ENCODE measurements around the gene KCNJ1. TPM values are rescaled to one million over a fixed set of nuclear protein-coding genes. Genes with fewer than 3 reads are reported as not detected.

The KCNJ1 gene
- total and polyA plus RNA-seq, 2 experiments from 2014 or later, result not detected

DNA sequence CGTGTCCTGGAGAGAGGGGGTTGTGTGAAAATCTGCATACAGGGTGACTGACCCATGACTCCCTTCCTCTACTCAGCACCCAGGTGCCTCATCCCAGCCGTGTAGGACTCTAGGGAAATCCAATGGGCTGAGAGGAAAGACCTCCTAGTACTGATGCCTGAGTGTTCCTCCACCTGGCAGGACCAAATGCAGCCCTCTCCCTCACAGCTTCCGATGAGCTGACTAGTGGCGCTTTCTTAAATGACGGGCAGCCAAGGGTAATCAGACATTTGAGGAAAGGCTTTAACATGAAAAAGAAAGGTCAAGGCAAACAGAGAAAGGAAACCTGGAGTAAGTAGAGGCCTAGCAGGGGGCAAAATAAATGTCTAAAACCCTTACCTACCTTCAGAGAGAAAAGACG lies 5.0 kb upstream of the KCNJ1 start:
- no peak for TF ChIP-seq CTCF (IDR thresholded peaks at IDR 0.05; ENCODE audit: low read depth, low read length)
- DNase-seq (ENCODE audit: low read depth in 1 of 2, low spot score in 1 of 2), result no peak
- Histone ChIP-seq H3K4me1 (ENCODE audit: low read depth) (no peaks in the 10 kb centered on the region), H3K36me3 (no peaks in the 10 kb centered on the region), H3K27me3 (peaks cover 10% of the 10 kb centered on the region), H3K9me3 (ENCODE audit: low read depth) (no peaks in the 10 kb centered on the region), H3K27ac (no peak overlapping the region), H3K4me3 (no peak overlapping the region)

DNA sequence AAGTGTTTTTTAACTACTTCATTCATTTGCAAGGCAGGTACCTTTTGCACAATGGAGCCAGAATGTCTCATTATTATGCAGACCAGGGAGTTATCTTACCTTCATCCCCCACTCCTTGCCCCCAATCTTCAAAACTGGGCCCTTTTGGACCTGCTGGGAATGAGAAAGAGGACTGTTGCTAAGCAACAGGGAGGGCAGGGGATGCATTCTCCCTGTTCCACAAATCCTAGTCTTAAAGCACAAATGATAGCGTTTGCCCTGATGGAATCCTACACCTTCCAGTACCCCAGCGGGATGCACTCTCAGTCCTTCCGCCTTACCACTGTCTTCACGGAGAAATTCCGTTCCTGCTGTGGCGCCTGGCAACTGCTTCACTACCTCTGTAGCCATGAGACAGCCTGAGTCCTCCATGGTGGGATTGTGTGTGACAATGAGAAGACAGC lies 4.1 kb upstream of the KCNJ1 start:
- H3K27me3 ChIP-seq, result peaks cover 10% of the 10 kb centered on the region
- H3K9me3 ChIP-seq (ENCODE audit: low read depth), result no peaks in the 10 kb centered on the region
- no peak for TF ChIP-seq CTCF (IDR thresholded peaks at IDR 0.05; ENCODE audit: low read depth, low read length)
- H3K4me1 ChIP-seq (ENCODE audit: low read depth), result no peaks in the 10 kb centered on the region
- H3K27ac ChIP-seq, result no peak overlapping the region
- no peak for DNase-seq (ENCODE audit: low read depth in 1 of 2, low spot score in 1 of 2)
- H3K4me3 ChIP-seq, result no peak overlapping the region
- H3K36me3 ChIP-seq, result no peaks in the 10 kb centered on the region

DNA sequence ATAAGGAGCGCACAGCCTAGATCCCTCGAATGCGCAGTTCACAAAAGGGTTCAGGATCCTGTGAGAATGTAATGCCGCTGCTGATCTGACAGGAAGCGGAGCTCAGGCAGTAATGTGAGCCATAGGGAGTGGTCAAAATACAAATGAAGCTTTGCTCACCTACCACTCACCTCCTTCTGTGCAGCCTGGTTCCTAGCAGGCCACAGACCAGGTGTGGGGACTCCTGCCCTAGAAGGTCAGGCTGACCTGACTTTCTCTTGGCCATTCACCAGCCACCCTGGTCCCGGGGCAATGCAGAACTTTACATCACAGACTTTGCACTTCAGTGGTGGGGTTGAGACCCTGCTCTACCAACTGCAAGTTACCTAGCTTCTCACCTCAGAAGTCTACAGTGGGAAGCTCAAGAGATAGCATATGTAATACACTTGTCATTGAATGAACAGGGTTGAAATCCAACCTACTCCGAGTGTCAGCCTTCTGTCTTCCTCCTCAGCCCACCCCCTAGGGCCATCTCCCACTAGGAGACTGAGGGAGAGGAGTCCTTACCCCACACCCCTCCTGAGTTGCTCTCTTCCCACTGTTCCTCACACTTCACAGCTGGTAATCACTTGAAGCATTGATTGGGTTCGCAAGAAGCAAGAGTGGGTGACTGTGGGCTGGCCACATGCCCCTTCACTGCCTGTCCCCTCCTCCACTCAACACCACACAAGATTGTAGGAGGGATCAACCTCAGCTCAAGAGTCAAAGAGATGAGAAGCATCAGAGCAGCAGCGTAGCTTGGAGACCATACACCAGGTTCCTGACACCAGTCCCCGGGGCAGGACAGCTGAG lies 2.0 kb upstream of the KCNJ1 start:
- Histone ChIP-seq H3K27ac (no peak overlapping the region), H3K9me3 (ENCODE audit: low read depth) (no peaks in the 10 kb centered on the region), H3K36me3 (no peaks in the 10 kb centered on the region), H3K27me3 (peaks cover 10% of the 10 kb centered on the region), H3K4me3 (no peak overlapping the region), H3K4me1 (ENCODE audit: low read depth) (no peaks in the 10 kb centered on the region)
- TF ChIP-seq CTCF (IDR thresholded peaks at IDR 0.05; ENCODE audit: low read depth, low read length), result no peak
- DNase-seq (ENCODE audit: low read depth in 1 of 2, low spot score in 1 of 2), result no peak

DNA sequence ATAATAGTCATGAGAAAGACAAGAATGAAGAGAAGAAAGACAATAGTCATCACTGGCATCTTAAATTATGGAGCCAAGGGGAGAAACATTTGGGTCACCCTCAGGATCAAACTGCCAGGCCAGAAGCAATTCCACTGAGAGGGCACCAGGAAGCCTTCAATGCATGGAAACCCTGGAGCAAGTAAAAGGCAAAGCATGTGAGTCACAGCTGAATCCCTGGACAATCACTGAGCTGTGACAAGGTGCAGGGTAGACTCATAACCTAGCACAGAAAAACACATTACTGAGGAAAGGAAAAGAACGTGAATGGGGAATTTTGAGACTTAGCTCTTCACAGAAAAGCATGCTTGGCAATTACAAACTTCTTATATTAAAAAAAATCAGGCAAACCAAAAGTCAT lies 1.6 kb downstream of the KCNJ1 start:
- peaks cover 3% of the 10 kb centered on the region for H3K27me3 ChIP-seq
- H3K4me3 ChIP-seq, result no peak overlapping the region
- no peaks in the 10 kb centered on the region for H3K9me3 ChIP-seq (ENCODE audit: low read depth)
- no peaks in the 10 kb centered on the region for H3K36me3 ChIP-seq
- no peak for DNase-seq (ENCODE audit: low read depth in 1 of 2, low spot score in 1 of 2)
- no peak overlapping the region for H3K27ac ChIP-seq
- TF ChIP-seq CTCF (IDR thresholded peaks at IDR 0.05; ENCODE audit: low read depth, low read length), result no peak
- no peaks in the 10 kb centered on the region for H3K4me1 ChIP-seq (ENCODE audit: low read depth)

DNA sequence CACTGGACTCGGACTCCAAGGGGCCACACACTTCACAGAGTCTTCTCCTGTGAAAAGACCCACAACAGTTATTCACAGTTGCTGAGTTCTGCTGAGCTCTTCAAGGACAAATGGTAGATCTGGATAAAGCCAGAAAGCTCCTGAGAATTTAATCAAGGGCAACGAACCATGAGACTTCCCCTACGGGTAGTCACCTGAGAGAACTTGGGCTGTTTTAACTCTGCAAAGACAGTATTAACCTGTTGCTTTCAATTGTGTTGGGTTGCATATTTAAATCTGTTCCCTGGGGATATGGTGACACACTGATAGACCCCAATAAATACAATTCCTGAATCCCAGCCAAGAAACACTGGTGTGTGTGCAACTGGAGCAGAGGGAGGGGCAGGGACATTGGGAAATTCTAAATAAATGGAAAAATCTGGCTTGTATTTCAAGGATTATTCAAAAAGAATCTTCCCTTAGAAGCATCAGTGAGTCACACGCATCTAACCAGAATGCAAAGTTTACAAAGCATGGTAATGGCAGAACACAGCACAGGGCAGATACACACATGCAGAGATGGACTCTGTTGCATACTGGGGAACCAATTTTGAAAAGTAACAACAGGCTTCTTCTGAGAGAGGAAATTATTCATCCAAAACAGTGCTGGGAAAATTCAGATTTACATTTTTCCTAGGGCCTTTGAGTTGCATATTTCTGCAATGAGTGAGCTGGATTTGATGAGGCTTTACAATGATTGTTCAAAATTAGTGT lies 4.0 kb downstream of the KCNJ1 start:
- DNase-seq (ENCODE audit: low read depth in 1 of 2, low spot score in 1 of 2), result peak in 1 of 2 donors; percentile 34
- TF ChIP-seq CTCF (IDR thresholded peaks at IDR 0.05; ENCODE audit: low read depth, low read length), result no peak
- H3K27ac ChIP-seq, result no peak overlapping the region

More for the DNA sequence above, 4.0 kb downstream of the KCNJ1 start:
- H3K4me3 ChIP-seq, result no peak overlapping the region
- no peaks in the 10 kb centered on the region for H3K4me1 ChIP-seq (ENCODE audit: low read depth)
- H3K9me3 ChIP-seq (ENCODE audit: low read depth), result no peaks in the 10 kb centered on the region
- H3K36me3 ChIP-seq, result no peaks in the 10 kb centered on the region
- peaks cover 18% of the 10 kb centered on the region for H3K27me3 ChIP-seq

Measured in cardiac muscle cell (in vitro differentiated cells and primary cell).